AG10803 (cell line): Measurements from ENCODE around the gene CMSS1.

Source experiments
- DNase-seq: peaks from one replicate; pipeline ENCODE4 v3.0.0; 2010; ENCODE audit warnings: low read depth
- H3K4me3 ChIP-seq: 2 replicates; pipeline ENCODE4 v1.5.1; 2011; ENCODE audit warnings: mild to moderate bottlenecking, low read length, control low read depth
- CTCF ChIP-seq: conservative IDR thresholded peaks from 2 replicates; pipeline ENCODE4 v1.5.1; 2011; ENCODE audit warnings: mild to moderate bottlenecking, low read length, control low read depth, inconsistent platforms

The CMSS1 gene

DNA sequence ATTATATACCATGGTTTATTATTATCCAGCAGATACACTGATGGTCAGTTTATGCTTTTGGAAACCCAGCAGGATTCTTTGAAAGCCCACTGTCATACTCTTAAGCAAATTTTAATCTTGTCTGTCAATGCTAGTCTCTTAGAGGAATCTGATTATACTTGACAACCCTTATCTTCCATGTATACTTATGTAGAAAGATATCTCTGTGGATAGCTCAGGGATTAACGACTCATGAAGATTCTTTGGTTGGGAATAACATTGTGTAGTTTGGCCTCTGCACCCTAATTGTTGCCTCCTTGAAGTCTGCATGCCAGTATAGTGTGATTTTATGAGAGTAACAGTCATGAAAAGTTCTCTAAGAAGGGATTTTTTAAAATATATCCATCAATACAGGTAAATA, 263.6 kb downstream of the CMSS1 start:
- TF ChIP-seq CTCF, result no peak
- H3K4me3 ChIP-seq, result no peak overlapping the region
- DNase-seq, result no peak

DNA sequence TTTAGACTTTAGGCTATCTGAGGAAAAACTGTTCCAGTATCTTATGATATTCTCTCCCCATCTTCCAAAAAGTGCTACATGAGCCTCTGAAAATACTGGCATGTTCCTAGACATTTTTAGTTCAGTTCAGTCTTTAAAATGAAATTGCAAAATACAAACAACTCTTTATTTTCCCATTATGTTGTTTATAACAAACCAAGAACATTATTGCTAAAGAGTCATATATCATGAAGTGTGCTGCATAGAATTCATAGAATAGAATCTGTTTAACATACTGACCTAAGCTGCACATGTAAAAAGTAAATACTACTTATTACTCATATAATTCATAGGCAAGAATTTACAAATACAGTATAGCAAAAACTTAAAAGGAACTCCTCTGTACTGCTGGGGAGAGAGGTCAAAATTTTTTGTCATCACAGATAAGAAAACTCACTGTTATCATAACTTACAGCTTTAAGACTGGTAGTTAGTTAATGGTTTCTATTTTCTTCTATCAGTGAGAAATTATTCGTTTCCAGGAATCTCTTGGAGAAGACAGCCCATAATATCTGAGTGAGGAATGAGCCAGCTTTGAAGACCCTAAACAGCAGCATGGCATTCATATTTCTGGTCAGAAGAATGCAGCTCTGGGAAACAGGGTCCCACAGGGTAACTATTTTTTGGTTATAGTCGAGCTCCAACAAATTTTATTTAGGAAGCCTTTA, 264.5 kb downstream of the CMSS1 start:
- DNase-seq, result no peak
- no peak for TF ChIP-seq CTCF
- no peak overlapping the region for H3K4me3 ChIP-seq

GRCh38 chr3:100082714-100083113, 265.1 kb downstream of the CMSS1 start:
- no peak for TF ChIP-seq CTCF
- DNase-seq, result no peak
- H3K4me3 ChIP-seq, result no peak overlapping the region

DNA sequence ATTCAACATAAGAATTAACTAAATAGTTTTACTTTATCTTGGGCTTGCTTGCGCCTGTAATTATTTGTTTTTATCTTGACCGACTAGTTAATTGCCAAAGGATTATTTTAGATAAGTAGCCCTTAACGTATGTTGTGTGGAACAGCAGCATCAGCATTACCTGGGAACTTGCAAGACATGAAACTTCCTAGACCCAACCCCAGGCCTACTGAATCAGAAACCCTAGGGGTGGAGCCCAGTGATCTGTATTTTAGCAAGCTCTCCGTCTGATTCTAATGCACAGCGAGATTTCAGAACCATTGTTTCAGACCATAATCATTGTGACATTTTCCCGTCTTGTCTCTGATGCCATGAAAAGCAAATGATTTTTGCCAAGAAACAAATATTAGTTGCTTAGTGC, 265.5 kb downstream of the CMSS1 start:
- no peak for DNase-seq
- no peak overlapping the region for H3K4me3 ChIP-seq
- TF ChIP-seq CTCF, result no peak

- H3K4me3 ChIP-seq, result no peak overlapping the region
- DNase-seq, result no peak
- no peak for TF ChIP-seq CTCF
Observed at GRCh38 chr3:100084100-100084806, 266.6 kb downstream of the CMSS1 start.

GRCh38 chr3:100086401-100086800, 268.7 kb downstream of the CMSS1 start:
- no peak for DNase-seq
- no peak overlapping the region for H3K4me3 ChIP-seq
- no peak for TF ChIP-seq CTCF

GRCh38 chr3:100087198-100087597, 269.5 kb downstream of the CMSS1 start:
- H3K4me3 ChIP-seq, result no peak overlapping the region
- peak; percentile 85 for DNase-seq
- TF ChIP-seq CTCF, result no peak
